COLO829 (cell line): ENCODE data around the gene NKIRAS1.

Experiments used
- DNase-seq: peaks from one replicate; pipeline ENCODE4 v3.0.0; 2012; ENCODE audit warnings: low spot score

Gene NKIRAS1

DNA sequence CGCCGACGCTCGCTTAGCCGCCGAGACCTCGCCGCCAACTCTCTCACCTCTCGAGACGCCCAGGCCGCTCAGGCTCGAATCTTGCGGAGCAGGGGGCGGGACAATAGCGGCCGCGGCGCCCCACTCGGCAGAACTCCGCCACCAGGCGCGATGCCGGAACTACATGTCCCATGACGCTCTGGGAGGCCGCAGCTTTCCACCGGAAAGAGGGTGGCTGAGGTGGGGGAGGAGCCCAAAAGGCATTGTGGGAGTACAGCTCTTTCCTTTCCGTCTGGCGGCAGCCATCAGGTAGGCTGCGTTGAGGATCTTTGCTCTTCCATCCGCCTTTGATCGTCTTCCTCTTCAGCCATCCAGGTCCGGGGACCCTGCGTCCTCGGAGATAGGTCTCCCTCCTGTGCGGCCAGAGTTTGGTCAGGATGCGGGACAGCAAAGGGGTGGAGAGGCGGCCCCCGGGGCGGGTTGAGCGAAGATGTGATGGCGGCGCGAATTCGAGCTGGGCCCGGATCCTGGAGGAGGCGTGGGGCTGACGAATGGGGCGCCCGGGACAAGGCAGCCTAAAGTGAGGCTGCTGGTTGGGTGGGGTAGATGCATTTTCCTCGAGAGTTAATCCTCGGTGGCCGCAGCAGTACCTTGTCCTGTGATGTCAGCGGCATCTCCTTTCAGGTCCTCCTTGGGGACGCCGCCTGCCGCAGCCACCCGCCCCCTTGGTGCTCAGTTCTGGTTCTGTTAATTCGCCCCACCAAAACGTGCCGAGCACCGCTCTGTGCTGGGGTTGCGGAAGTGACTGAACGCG is at the start of gene NKIRAS1, which contains the start of gene RPL15:
NKIRAS1 (minus strand) TSS at position 105 of the 793 bp plus-strand sequence. CDS start 6,086 bp downstream, outside the sequence.
RPL15 (plus strand) TSS at position 247 of the 793 bp plus-strand sequence. CDS start 728 bp downstream, outside the sequence.
- DNase-seq, result peak; percentile 86

- no peak for DNase-seq
Measured at GRCh38 chr3:23966328-23966727, 49.5 kb upstream of the NKIRAS1 start.

GRCh38 chr3:23964537-23965235 is 47.9 kb upstream of the NKIRAS1 start:
- DNase-seq, result no peak

- no peak for DNase-seq
Measured at GRCh38 chr3:23961913-23962312, 45.1 kb upstream of the NKIRAS1 start.

DNA sequence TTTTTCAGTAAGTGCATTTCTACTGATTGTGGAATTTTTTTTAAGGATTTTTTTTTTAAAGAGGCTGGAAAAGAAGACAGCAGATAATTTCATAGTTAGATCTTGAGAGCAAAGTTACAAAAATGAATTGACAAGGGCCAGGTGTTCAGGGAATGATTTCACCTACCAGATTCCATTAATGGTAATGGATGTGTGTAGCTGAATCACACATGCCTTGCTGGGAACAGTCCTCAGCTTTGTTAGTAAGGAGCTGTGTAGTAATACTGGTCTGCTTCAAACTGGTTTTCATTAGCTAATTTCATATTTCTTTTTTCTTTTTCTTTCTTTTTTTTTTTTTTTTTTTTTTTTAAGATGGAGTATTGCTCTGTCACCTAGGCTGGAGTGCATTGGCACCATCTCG is 44.3 kb upstream of the NKIRAS1 start:
- DNase-seq, result no peak

GRCh38 chr3:23960649-23961048 is 43.9 kb upstream of the NKIRAS1 start:
- no peak for DNase-seq

GRCh38 chr3:23959135-23959900 is 42.5 kb upstream of the NKIRAS1 start:
- no peak for DNase-seq

DNA sequence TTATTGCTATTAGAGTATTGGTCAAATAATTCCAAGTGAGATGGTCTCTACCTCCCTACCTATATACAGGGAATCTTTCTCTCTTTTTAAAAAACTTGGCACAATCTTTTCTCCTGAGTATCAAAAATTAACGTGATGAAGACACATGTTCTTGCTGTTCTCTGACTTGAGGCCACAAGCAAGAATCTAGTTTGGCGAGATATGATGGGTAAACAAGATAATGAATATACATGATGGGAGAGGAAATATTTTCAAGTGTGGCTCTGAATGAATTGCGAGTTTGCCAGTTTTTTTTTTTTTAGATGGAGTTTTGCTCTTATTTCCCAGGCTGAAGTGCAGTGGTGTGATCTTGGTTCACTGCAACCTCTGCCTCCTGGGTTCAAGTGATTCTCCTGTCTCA is 39.9 kb upstream of the NKIRAS1 start:
- no peak for DNase-seq

DNA sequence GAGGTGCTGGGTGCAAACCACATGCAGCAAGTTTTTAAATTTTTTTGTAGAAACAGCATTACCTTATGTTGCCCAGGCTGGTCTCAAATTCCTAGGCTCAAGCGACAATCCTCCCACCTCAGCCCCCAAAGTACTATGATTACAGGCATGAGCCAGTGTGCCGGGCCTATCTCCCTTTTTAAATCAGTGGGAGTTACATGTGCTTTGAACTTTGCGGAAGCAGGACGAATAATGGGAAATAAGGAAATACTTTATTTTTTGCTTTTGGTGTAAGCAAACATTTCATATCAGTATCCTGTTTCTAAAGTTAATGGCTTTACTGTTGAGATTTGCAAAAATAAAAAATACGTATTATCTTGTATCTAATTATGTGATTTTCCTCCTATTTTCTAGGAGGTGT is 37.4 kb upstream of the NKIRAS1 start:
- no peak for DNase-seq

DNA sequence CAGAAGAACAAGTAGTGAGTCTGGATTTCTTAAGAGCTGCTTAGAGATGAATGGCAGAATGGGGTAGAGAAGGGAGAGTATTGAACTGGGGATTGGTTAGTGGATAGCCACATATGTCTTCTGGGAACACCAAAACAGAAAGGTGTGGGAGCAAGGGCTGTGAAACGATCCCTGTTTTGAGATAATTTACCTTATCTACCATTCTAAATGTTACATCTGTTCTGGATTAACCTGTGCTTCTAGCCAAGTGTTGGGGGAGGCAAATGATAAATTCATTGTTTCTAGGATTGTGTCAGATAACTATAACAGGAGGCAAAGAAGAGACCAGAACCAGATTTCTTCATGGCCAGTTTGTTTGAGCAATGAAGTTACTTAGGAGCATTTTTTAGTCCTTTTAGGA is 36.7 kb upstream of the NKIRAS1 start:
- DNase-seq, result no peak

- no peak for DNase-seq
Measured at GRCh38 chr3:23952646-23953045, 35.9 kb upstream of the NKIRAS1 start.

- no peak for DNase-seq
Measured at GRCh38 chr3:23950293-23950692, 33.5 kb upstream of the NKIRAS1 start.

DNA sequence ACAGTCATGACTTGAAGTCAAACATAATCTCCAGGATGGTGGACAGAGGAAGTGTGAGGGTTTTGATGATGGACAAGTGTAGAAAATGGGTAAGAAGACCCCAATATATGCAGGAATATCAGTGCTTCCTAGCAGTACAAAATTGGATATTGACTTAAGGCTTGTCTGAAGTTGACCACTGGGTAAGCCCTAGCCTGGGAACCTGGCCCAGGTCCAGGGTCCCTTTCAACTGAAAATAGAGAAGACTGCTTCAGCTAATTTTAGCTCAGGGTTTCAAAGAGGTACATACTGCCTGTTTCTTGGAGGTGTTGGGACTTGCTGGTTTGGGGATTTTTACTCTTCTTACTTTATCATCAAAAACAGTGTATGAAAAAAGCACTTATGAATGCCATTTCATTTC is 33.0 kb upstream of the NKIRAS1 start:
- no peak for DNase-seq

- no peak for DNase-seq
Measured at GRCh38 chr3:23948761-23949160, 32.0 kb upstream of the NKIRAS1 start.

GRCh38 chr3:23945913-23946687 is 29.3 kb upstream of the NKIRAS1 start:
- DNase-seq, result peak; percentile 91

- no peak for DNase-seq
Measured at GRCh38 chr3:23945663-23945912, 28.8 kb upstream of the NKIRAS1 start.

- peak; percentile 51 for DNase-seq
Measured at GRCh38 chr3:23944861-23945662, 28.3 kb upstream of the NKIRAS1 start, which contains the start of gene NR1D2. Gene NR1D2, plus strand, starts transcription at chr3:23945286. Its CDS starts 293 bp downstream, at chr3:23945579.

- DNase-seq, result no peak
Measured at GRCh38 chr3:23944007-23944783, 27.4 kb upstream of the NKIRAS1 start.

GRCh38 chr3:23942546-23942945 is 25.8 kb upstream of the NKIRAS1 start:
- DNase-seq, result no peak

DNA sequence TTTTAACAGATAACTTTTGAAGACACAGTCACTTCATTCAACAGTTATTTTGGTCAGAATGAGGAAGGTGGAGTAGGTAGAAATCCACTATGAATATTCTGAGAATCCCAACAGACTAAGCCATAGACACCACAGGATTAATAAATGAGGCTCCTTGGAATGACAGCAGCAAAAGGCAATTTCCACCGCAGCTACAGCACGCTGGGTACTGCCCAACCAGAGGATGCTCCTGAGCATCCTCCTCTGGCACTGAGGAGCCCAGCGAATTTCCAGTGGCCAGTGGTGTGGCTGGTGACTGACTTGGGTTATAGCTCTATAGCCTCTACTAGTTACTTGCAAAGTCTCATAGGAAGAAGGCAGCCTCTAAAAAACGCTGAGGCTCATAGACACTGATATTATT is 24.6 kb upstream of the NKIRAS1 start:
- DNase-seq, result no peak
